HepG2 (cell line): ENCODE measurements around the gene HKDC1. TPM values are rescaled to one million over a fixed set of nuclear protein-coding genes. Genes with fewer than 3 reads are reported as not detected.

Source experiments
- CAMTA2 ChIP-seq: sonication (generic); formaldehyde crosslinking; IDR thresholded peaks from 2 replicates; pipeline ENCODE4 v1.4.0; 2020; ENCODE audit warnings: mild to moderate bottlenecking, missing genetic modification reagents, borderline replicate concordance
- CTCF ChIP-seq: sonication (generic); formaldehyde crosslinking; IDR thresholded peaks from 2 replicates; pipeline ENCODE4 v1.5.0; 2020; ENCODE audit warnings: mild to moderate bottlenecking, missing genetic modification reagents, moderate library complexity
- ELK4 ChIP-seq: sonication (generic); formaldehyde crosslinking; IDR thresholded peaks from 2 replicates; pipeline ENCODE4 v1.9.0; 2021; ENCODE audit warnings: missing genetic modification reagents, borderline replicate concordance
- HIVEP1 ChIP-seq: sonication (generic); formaldehyde crosslinking; IDR thresholded peaks from 2 replicates; pipeline ENCODE4 v1.4.0; 2020; ENCODE audit warnings: mild to moderate bottlenecking, missing genetic modification reagents
- IKZF1 ChIP-seq: fragments of 450-650 bp; IDR thresholded peaks from 2 replicates; pipeline ENCODE4 v1.7.1; 2016
- LBX2 ChIP-seq: sonication (generic); formaldehyde crosslinking; IDR thresholded peaks from 2 replicates; pipeline ENCODE4 v1.5.0; 2020; ENCODE audit warnings: missing genetic modification reagents, mild to moderate bottlenecking, borderline replicate concordance
- PAWR ChIP-seq: sonication (generic); formaldehyde crosslinking; IDR thresholded peaks from 2 replicates; pipeline ENCODE4 v1.4.0; 2020; ENCODE audit warnings: missing genetic modification reagents, mild to moderate bottlenecking, borderline replicate concordance
- POLR2AphosphoS2 ChIP-seq: IDR thresholded peaks from 2 replicates; pipeline ENCODE4 v1.6.1; 2011; ENCODE audit warnings: low read depth, low read length, improper control_type of control experiment
- REPIN1 ChIP-seq: sonication (generic); formaldehyde crosslinking; IDR thresholded peaks from 2 replicates; pipeline ENCODE4 v1.8.0; 2022; ENCODE audit warnings: missing genetic modification reagents, low read depth, mild to moderate bottlenecking, borderline replicate concordance
- SP4 ChIP-seq: sonication (generic); formaldehyde crosslinking; IDR thresholded peaks from 2 replicates; pipeline ENCODE4 v1.8.1; 2023; ENCODE audit warnings: mild to moderate bottlenecking, missing genetic modification reagents
- STAG1 ChIP-seq: sonication (generic); formaldehyde crosslinking; IDR thresholded peaks from 2 replicates; pipeline ENCODE4 v1.4.0; 2020; ENCODE audit warnings: missing genetic modification reagents
- TBL1XR1 ChIP-seq: fragments of 150-350 bp; IDR thresholded peaks from 2 replicates; pipeline ENCODE4 v1.6.1; 2014; ENCODE audit warnings: borderline replicate concordance, low read length; ENCODE audit not compliant: partially characterized antibody
- THAP9 ChIP-seq: sonication (generic); formaldehyde crosslinking; IDR thresholded peaks from 2 replicates; pipeline ENCODE4; 2020; ENCODE audit warnings: missing genetic modification reagents, mild to moderate bottlenecking, borderline replicate concordance
- ZC3H4 ChIP-seq: sonication (generic); formaldehyde crosslinking; IDR thresholded peaks from 2 replicates; pipeline ENCODE4 v1.4.0; 2020; ENCODE audit warnings: missing genetic modification reagents, borderline replicate concordance
- ZKSCAN8 ChIP-seq: IDR thresholded peaks from 2 replicates; pipeline ENCODE4 v1.6.1; 2016; ENCODE audit warnings: borderline replicate concordance, missing genetic modification reagents, missing compliant biosample characterization
- ZNF230 ChIP-seq: sonication (generic); formaldehyde crosslinking; IDR thresholded peaks from 2 replicates; pipeline ENCODE4 v1.4.0; 2020; ENCODE audit warnings: mild to moderate bottlenecking, missing genetic modification reagents
- ZNF333 ChIP-seq: sonication (generic); formaldehyde crosslinking; IDR thresholded peaks from 2 replicates; pipeline ENCODE4 v1.4.0; 2020; ENCODE audit warnings: mild to moderate bottlenecking, missing genetic modification reagents, borderline replicate concordance
- ZNF33A ChIP-seq: sonication (generic); formaldehyde crosslinking; IDR thresholded peaks from 2 replicates; pipeline ENCODE4 v1.5.1; 2020; ENCODE audit warnings: missing genetic modification reagents, mild to moderate bottlenecking, moderate library complexity, borderline replicate concordance
- ZNF572 ChIP-seq: sonication (generic); formaldehyde crosslinking; IDR thresholded peaks from 2 replicates; pipeline ENCODE4 v1.5.1; 2020; ENCODE audit warnings: mild to moderate bottlenecking, missing genetic modification reagents
- ZUFSP ChIP-seq: sonication (generic); formaldehyde crosslinking; IDR thresholded peaks from 2 replicates; pipeline ENCODE4 v1.9.0; 2021; ENCODE audit warnings: missing genetic modification reagents, mild to moderate bottlenecking, borderline replicate concordance
- polyA plus RNA-seq, 8 experiments: library from polyadenylated mRNA; depleted of rRNA in 3 of 8; stranded (reverse) in 7 of 8; unstranded in 1 of 8; fragments of >200 nt; fragmentation: Illumina TruSeq in 4 of 8; extraction: Trizol in 4 of 8; gene quantifications; 2 replicates each; pipeline versions ENCODE4 v1.2.1 to v1.2.3, GENCODE V29; 2011 to 2016; ENCODE audit warnings: low read depth in 4 of 8, missing spikeins in 1 of 8, mixed read lengths in 1 of 8; ENCODE audit not compliant: insufficient read depth in 1 of 8
- total RNA-seq, 5 experiments: library from RNA; depleted of rRNA; stranded (reverse); fragments of >200 nt; fragmentation: Illumina TruSeq; extraction: Trizol; gene quantifications; 2 replicates each; pipeline ENCODE4 v1.2.3, GENCODE V29; 2016; ENCODE audit warnings: low read depth in 1 of 5

HKDC1 gene
- total and polyA plus RNA-seq, 2 of the 13 experiments (the other 11 are each of a cell fraction or from before 2014, with no cell fraction given) = 8.1 to 12.4 TPM

- TF ChIP-seq STAG1 (0 out of 2 replicates have a peak, but pooled peaks have one; percentile 7), POLR2AphosphoS2 (no peak), CTCF (peak; percentile 65), IKZF1 (no peak), CAMTA2 (CRISPR knock-in tag) (no peak), SP4 (CRISPR knock-in tag) (no peak), ZNF230 (CRISPR knock-in tag) (no peak), ZKSCAN8 (CRISPR knock-in tag) (no peak), ZNF33A (CRISPR knock-in tag) (no peak), THAP9 (CRISPR knock-in tag) (no peak), HIVEP1 (CRISPR knock-in tag) (no peak), ZUFSP (CRISPR knock-in tag) (no peak), REPIN1 (CRISPR knock-in tag) (no peak), LBX2 (CRISPR knock-in tag) (no peak), ZNF572 (CRISPR knock-in tag) (peak; percentile 79; the same call in 1 of the 2 replicates), ELK4 (CRISPR knock-in tag) (no peak), TBL1XR1 (no peak), ZNF333 (CRISPR knock-in tag) (no peak), PAWR (CRISPR knock-in tag) (no peak), ZC3H4 (CRISPR knock-in tag) (no peak)
Measured at GRCh38 chr10:69222157-69223027, 2.3 kb downstream of the HKDC1 start (continued).
